Ammon's horn (tissue), 1 donor: Measurements from ENCODE around the gene ZNF211.

Experiments
- DNase-seq: peaks from one replicate; pipeline ENCODE4 v3.0.0-alpha.2; 2016; ENCODE audit warnings: low spot score

ZNF211 gene

GRCh38 chr19:57632987-57633831, at the start of gene ZNF211:
Gene ZNF211 (plus strand): TSS chr19:57633168. CDS start chr19:57633347, 179 bp downstream.
- peak; percentile 95 for DNase-seq

DNA sequence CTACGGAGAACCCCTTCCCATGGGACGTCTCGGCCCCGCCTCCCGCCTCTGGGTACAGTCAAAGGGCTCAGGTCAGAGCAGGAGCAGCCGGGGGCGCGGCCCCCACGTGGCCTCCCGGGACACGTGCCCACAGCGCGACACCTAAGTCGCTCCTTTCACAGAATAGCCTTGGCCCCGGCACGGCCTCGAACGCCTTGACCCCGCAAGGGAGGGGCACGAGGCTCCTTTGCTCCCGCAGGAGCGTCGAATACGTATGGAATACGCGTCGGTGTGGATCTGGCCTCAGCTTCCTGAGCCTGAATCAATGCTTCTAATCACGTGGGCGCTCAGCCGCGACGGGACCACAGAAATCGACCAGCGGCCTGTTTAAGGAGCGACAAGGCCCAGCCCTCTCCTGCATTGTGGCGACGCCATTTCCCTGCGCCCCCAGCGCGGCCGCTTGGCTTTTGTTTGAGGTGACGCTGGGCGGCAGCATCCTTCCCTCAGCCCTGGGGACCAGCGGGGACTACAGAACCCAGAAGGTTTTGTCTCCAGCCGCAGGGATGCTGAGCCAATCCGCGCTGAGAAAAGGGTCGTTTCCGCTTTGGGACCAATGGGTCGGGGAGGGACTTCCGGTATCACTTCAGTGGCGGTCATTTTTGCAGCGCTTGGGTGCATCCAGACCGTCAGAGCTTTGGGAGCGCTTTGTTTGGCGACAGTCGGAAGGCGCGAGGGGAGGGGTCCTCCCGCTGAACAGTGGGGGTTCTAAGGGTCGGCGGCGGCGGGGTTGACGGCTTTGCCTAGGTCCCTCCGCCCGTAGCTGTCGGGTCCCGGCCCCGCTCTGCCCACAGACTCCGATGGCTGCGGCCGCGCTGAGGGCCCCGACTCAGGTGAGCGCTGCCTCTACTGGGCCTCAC, 49.2 kb upstream of the ZNF211 start, which contains the start of gene ZIK1:
Gene ZIK1 (plus strand): TSS at position 625 of the 896 bp plus-strand sequence. CDS start 212 bp downstream, at position 837.
- DNase-seq = peak; percentile 98

- DNase-seq = no peak
These were observed 45.4 kb upstream of the ZNF211 start for GRCh38 chr19:57587529-57587928.

GRCh38 chr19:57599377-57599760, 33.6 kb upstream of the ZNF211 start:
- no peak for DNase-seq

DNA sequence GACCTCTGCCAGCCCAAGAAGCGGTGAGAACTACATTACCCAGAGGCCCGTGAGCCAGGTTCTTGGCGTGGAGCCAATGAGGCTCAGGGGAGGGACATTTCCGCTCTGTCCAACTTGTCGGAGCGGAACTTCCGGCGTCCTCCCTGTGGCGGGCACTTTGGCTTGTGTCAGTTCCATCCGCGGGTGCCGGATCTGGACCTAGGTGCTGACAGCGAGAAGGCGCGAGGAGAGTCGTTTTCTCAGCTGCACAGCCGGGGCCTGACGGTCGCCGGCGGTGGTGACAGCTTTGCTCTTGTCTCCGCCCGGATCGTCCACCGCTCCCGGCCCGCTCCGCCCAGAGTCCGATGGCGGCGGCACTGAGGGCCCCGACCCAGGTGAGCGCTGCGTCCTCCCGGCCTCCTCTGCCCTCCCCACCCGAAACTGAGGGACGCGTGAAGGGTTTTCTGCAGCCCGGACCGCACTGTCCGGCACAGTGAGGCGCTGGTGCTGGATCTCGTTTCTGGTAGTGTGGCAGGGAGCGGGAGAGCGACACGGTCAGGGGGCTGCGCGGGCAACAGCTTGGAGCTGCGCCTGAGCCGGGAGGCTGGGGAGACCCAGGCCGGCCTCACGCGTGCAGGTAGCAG, 33.1 kb upstream of the ZNF211 start, which contains the start of gene ZNF530:
Gene ZNF530 (plus strand): TSS at position 125 of the 623 bp plus-strand sequence. CDS start 4,461 bp downstream, outside the sequence.
- DNase-seq = peak; percentile 94

DNA sequence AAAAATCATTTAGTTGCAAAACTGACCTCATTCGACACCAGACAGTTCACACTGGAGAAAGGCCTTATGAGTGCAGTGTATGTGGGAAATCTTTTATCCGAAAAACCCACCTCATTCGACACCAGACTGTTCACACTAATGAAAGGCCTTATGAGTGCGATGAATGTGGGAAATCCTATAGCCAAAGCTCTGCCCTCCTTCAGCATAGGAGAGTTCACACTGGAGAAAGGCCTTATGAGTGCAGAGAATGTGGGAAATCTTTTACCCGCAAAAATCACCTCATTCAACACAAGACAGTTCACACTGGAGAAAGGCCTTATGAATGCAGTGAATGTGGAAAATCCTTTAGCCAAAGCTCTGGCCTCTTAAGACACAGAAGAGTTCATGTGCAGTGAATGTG, 26.0 kb upstream of the ZNF211 start:
- DNase-seq = no peak

- DNase-seq = no peak
These were observed 21.9 kb upstream of the ZNF211 start for GRCh38 chr19:57611113-57611512.

DNA sequence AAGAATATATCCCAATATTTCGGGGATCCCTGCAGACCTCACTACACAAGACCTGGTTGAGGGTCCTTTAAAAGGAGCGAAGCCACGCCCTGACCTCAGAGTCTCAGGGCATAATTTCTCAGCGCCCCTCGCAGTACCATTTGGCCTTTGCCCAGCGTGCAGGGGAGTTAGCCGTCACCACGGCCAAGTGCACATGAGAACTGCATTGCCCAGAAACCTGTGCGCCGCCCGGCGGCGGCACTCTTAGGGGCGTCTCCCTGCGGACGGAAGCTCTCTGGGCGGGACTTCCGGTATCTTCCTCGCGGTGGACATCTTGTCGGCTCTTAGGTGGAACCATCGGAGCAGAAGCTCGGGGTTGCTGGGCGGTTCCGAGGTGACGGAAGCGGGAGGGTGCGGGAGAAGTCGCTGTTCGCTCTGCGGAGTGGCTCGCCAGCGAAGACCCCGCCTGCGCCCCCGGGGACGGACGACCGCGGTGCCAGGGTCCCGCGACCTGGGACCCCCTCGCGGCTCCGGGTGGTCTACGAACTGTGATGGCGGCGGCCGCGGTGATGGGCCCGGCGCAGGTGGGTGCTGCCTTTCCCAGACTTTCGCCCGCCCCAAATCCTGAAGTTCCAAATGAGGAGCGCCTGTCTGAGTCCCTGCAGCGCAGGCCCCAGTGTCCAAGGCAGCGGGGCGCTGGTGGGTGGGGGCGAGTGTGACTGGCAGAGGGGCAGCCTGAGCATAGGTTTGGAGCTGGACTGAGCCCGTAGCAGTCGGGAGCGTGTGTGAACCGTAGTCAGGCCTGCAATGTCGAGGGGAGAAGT, 18.8 kb upstream of the ZNF211 start, which contains the start of gene ZNF134:
Gene ZNF134 (plus strand): TSS at position 302 of the 803 bp plus-strand sequence. CDS start 5,227 bp downstream, outside the sequence.
- DNase-seq = peak; percentile 91

- DNase-seq = no peak
These were observed 17.6 kb upstream of the ZNF211 start for GRCh38 chr19:57615346-57615745.

GRCh38 chr19:57620673-57621348, 12.2 kb upstream of the ZNF211 start:
- no peak for DNase-seq

GRCh38 chr19:57623091-57623490, 9.9 kb upstream of the ZNF211 start:
- DNase-seq = no peak

DNA sequence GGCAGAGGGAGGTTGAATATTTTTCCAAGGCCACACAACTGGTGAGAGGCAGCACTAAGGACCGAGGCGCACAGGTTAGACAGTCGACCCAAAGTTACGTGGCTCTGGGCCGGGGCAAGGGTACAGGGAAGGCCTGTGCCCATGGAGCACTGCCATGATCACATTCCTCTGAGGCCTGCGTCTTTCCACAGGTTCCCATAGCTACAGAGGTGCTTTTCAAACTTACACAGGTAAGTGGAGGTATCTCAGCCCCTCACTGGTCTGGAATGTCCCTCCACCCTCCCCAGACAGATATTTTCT, 814 bp downstream of the ZNF211 start:
- DNase-seq = no peak

- DNase-seq = no peak
These were observed 4.4 kb downstream of the ZNF211 start for GRCh38 chr19:57637379-57637778.

DNA sequence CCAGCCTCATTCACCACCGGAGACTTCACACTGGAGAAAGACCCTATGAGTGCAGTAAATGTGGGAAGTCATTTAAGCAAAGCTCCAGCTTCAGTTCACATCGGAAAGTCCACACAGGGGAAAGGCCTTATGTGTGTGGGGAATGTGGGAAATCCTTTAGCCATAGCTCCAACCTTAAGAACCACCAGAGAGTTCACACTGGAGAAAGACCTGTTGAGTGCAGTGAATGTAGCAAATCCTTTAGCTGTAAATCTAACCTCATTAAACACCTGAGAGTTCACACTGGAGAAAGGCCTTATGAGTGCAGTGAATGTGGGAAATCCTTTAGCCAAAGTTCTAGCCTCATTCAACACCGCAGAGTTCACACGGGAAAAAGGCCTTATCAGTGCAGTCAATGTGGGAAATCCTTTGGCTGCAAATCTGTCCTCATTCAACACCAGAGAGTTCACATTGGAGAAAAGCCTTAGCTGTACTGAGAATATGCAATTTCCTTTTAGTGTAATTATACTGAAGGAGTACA, 8.8 kb downstream of the ZNF211 start:
- no peak for DNase-seq

DNA sequence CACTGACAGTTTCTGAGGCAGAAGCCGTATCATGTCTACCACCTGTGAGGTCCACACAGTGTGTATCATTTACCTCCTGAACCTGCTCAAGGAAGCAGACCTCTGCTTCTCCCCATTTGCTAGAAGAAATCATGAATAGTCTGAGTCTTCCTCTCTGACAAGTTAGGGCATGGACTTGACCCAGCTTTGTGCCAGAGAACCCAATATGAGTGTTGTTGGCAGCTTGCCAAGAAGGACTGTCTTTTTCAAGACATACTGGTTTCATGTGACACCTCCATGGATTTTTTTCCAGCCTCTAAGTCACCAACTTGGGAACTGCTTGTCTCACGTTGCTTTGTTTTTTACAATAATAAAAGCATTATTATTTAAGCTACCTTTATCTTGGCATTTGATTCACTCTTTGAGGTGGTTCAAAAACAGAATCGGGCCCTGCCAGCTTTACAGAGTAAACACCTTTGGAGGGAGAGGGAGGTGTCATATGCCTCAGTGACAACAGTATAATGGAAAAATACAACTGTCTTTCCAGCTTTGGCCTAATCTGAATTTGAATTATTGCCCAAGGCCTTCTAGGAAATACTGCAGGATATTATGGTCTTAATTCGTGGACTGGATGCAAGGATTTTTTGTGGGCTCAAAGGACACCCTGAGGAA, 9.6 kb downstream of the ZNF211 start:
- no peak for DNase-seq

DNA sequence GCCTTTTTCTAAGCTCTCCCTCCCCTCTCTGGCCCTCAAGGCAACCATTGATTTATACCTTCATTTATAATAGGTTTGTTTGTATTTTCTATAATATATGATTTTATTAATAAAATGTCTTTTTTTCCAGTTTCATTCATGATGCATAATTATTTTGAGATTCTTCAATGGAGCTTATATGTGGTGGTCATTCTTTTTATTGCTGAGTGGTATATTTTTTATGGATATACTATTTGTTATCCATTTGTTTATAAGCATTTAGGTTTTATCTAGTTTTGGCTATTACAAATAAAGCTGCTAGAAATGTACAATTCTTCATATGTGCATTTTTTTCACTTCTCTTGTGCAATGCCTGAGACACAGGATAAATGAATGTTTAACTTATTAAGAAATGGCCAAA, 10.8 kb downstream of the ZNF211 start:
- no peak for DNase-seq

- peak; percentile 31 for DNase-seq
These were observed 15.5 kb downstream of the ZNF211 start for GRCh38 chr19:57648331-57649003.

DNA sequence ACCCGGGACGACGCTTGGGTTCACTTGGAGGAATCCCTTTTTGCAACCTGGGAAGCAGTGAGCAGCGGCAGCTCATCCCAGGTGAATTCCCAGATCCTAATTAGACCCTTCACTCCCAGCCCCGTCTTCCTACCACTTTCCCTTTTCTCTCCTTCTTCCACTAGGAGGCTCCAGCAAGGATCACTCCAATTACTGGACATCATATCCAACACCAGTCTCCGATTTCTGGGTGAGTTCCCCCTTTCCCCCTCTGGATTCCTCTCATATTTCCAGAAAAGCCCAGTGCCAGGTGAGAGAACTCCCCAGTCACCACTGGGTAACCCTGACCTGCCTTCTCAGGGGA, 18.7 kb downstream of the ZNF211 start:
- DNase-seq = no peak

DNA sequence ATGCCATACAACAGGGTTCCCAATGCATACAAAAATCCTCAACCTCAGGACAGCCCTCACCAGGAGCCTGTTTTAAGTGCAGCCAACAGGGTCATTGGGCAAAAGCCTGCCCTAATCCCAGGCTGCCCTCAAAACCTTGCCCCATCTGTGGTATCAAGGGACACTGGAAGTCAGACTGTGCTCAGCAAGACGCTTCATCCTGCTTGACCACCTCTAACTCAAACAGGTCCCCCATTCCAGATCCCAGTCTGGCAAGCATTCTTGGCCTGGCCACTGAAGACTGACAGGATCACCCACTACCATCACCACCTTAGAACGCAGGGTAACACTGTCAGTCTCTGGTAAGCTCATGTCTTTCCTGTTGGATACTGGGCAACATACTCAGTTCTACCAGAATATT, 20.7 kb downstream of the ZNF211 start:
- no peak for DNase-seq

DNA sequence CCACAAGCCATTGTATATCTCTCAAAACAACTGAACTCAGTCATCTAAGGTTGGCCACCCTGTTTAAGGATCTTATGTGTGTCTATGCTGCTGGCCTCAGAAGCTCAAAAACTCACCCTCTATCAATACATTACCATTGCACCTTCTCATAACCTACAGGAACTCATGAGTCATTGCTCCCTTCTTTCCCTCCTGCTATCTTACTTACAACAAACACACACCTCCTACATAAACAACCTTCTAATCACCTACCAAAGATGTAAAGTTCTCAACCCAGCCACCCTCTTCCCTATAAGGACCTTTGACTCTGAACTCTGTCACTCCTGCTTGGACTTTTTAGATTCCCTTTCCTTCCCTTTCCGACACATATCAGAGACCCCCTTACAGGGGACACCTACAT, 22.5 kb downstream of the ZNF211 start:
- DNase-seq = no peak
